WTC11 (cell line): ENCODE measurements around the gene PSMD11. TPM values are rescaled to one million over a fixed set of nuclear protein-coding genes. Genes with fewer than 3 reads are reported as not detected.

Experiments used
- ATAC-seq: fragments of 200-7000 bp; cut with Tn5 transposase; 2 replicates; pipeline ENCODE4 v1.10.0; 2021; ENCODE audit warnings: mild to moderate bottlenecking, moderate library complexity
- Bru-seq: library from RNA; stranded (reverse); fragments of 400-500 nt; gene quantifications from one replicate; lab custom pipeline; 2021; lab: Mats Ljungman, UMichigan
- CTCF ChIA-PET: fragments of 300-600 bp; sonication (Branson Sonifier 250); formaldehyde crosslinking; loops from one replicate; lab custom pipeline; 2021; ENCODE audit warnings: antibody characterized with exemption; lab: Charles Lee
- POLR2A ChIA-PET: fragments of 350-600 bp; sonication (Branson Sonifier 250); formaldehyde crosslinking; loops from one replicate; lab custom pipeline; 2021; ENCODE audit warnings: antibody characterized with exemption; lab: Charles Lee
- DNase-seq: peaks from one replicate; pipeline ENCODE4 v3.0.0; 2021; ENCODE audit warnings: low spot score
- H3K27ac Mint-ChIP-seq: 2 replicates; pipeline ENCODE4 v1.8.0; 2021; ENCODE audit warnings: mixed read lengths
- H3K27me3 Mint-ChIP-seq: 2 replicates; pipeline ENCODE4 v1.8.0; 2021; ENCODE audit warnings: low read depth, mild to moderate bottlenecking, moderate library complexity, mixed read lengths
- H3K36me3 Mint-ChIP-seq: 2 replicates; pipeline ENCODE4 v1.8.0; 2021; ENCODE audit warnings: mixed read lengths
- H3K4me1 Mint-ChIP-seq: 2 replicates; pipeline ENCODE4 v1.8.0; 2022; ENCODE audit warnings: mixed read lengths
- H3K4me3 Mint-ChIP-seq: 2 replicates; pipeline ENCODE4 v1.8.0; 2021; ENCODE audit warnings: mild to moderate bottlenecking, moderate library complexity, mixed read lengths
- H3K9me3 Mint-ChIP-seq: 2 replicates; pipeline ENCODE4 v1.8.0; 2021; ENCODE audit warnings: mixed read lengths
- CBFB ChIP-seq: sonication (generic); formaldehyde crosslinking; IDR thresholded peaks from 2 replicates; pipeline ENCODE4 v1.8.1; 2022; ENCODE audit warnings: mild to moderate bottlenecking, low read depth, missing genetic modification reagents
- ESRRA ChIP-seq: sonication (generic); formaldehyde crosslinking; IDR thresholded peaks from 2 replicates; pipeline ENCODE4 v1.8.1; 2022; ENCODE audit warnings: mild to moderate bottlenecking, missing genetic modification reagents, borderline replicate concordance
- FOXJ3 ChIP-seq: sonication (generic); formaldehyde crosslinking; IDR thresholded peaks from 2 replicates; pipeline ENCODE4 v1.9.0; 2021; ENCODE audit warnings: missing genetic modification reagents, mild to moderate bottlenecking, borderline replicate concordance
- GRHL2 ChIP-seq: fragments of 250-450 bp; sonication (Bioruptor Pico); IDR thresholded peaks from 2 replicates; pipeline ENCODE4 v1.8.0; 2022; ENCODE audit warnings: mild to moderate bottlenecking, moderate library complexity; ENCODE audit not compliant: insufficient replicate concordance, severe bottlenecking
- HMGA2 ChIP-seq: fragments of 250-450 bp; sonication (Bioruptor Pico); IDR thresholded peaks from 2 replicates; pipeline ENCODE4 v1.4.0; 2021; ENCODE audit warnings: mild to moderate bottlenecking, moderate library complexity
- IRF2 ChIP-seq: sonication (generic); formaldehyde crosslinking; IDR thresholded peaks from 2 replicates; pipeline ENCODE4 v1.8.0; 2022; ENCODE audit warnings: low read depth, missing genetic modification reagents, borderline replicate concordance
- JAZF1 ChIP-seq: fragments of 250-450 bp; sonication (Bioruptor Pico); IDR thresholded peaks from 2 replicates; pipeline ENCODE4 v1.9.0; 2021; ENCODE audit warnings: moderate library complexity, mild to moderate bottlenecking, inconsistent platforms
- NFATC4 ChIP-seq: fragments of 250-450 bp; sonication (Bioruptor Pico); IDR thresholded peaks from 2 replicates; pipeline ENCODE4 v1.9.0; 2021; ENCODE audit warnings: mild to moderate bottlenecking
- NR1H2 ChIP-seq: sonication (generic); formaldehyde crosslinking; IDR thresholded peaks from 2 replicates; pipeline ENCODE4 v1.9.0; 2021; ENCODE audit warnings: mild to moderate bottlenecking, moderate library complexity, missing genetic modification reagents
- PRRX2 ChIP-seq: fragments of 250-450 bp; sonication (Bioruptor Pico); IDR thresholded peaks from 2 replicates; pipeline ENCODE4 v1.8.0; 2021; ENCODE audit warnings: mild to moderate bottlenecking
- TCF7 ChIP-seq: sonication (generic); formaldehyde crosslinking; IDR thresholded peaks from 2 replicates; pipeline ENCODE4 v1.8.0; 2022; ENCODE audit warnings: mild to moderate bottlenecking, low read depth, missing genetic modification reagents, moderate library complexity
- TP53 ChIP-seq: sonication (generic); formaldehyde crosslinking; IDR thresholded peaks from 2 replicates; pipeline ENCODE4 v1.8.1; 2023; ENCODE audit warnings: mild to moderate bottlenecking, missing genetic modification reagents
- ZBTB21 ChIP-seq: sonication (generic); formaldehyde crosslinking; IDR thresholded peaks from 2 replicates; pipeline ENCODE4 v1.8.1; 2023; ENCODE audit warnings: mild to moderate bottlenecking, missing genetic modification reagents, borderline replicate concordance
- ZNF671 ChIP-seq: fragments of 250-450 bp; sonication (Bioruptor Pico); IDR thresholded peaks from 2 replicates; pipeline ENCODE4 v1.8.0; 2021; ENCODE audit warnings: mild to moderate bottlenecking
- long read RNA-seq, 3 experiments: library from RNA in 1 of 3; library from capped mRNA in 1 of 3; library from polyadenylated mRNA in 1 of 3; unstranded in 2 of 3; stranded (forward) in 1 of 3; transcript quantifications; one replicate each; pipeline ENCODE4 v2.0.0, GENCODE V29; 2021
- total RNA-seq: library from RNA; stranded (reverse); gene quantifications from 3 replicates; pipeline ENCODE4 v1.2.3, GENCODE V29; 2021
- TF ChIP-seq, protein P1 (sequence below): sonication (generic); formaldehyde crosslinking; IDR thresholded peaks from 2 replicates; pipeline ENCODE4 v1.8.0; 2022; ENCODE audit warnings: mild to moderate bottlenecking, missing genetic modification reagents
- TF ChIP-seq, protein P2 (sequence below): sonication (generic); formaldehyde crosslinking; IDR thresholded peaks from 2 replicates; pipeline ENCODE4 v1.8.1; 2022; ENCODE audit warnings: low read depth, missing genetic modification reagents, borderline replicate concordance
- TF ChIP-seq, protein P3 (sequence below): fragments of 250-450 bp; sonication (Bioruptor Pico); IDR thresholded peaks from 2 replicates; pipeline ENCODE4 v1.9.0; 2021; ENCODE audit warnings: mild to moderate bottlenecking
- TF ChIP-seq, protein P4 (sequence below): sonication (generic); formaldehyde crosslinking; IDR thresholded peaks from 2 replicates; pipeline ENCODE4 v1.8.1; 2022; ENCODE audit warnings: mild to moderate bottlenecking, moderate library complexity, missing genetic modification reagents
- TF ChIP-seq, protein P5 (sequence below): sonication (generic); formaldehyde crosslinking; IDR thresholded peaks from 2 replicates; pipeline ENCODE4 v1.8.0; 2022; ENCODE audit warnings: mild to moderate bottlenecking, missing genetic modification reagents
- TF ChIP-seq, protein P6 (sequence below): sonication (generic); formaldehyde crosslinking; IDR thresholded peaks from 2 replicates; pipeline ENCODE4 v1.8.0; 2022; ENCODE audit warnings: mild to moderate bottlenecking, missing genetic modification reagents
- TF ChIP-seq, protein P7 (sequence below): sonication (generic); formaldehyde crosslinking; IDR thresholded peaks from 2 replicates; pipeline ENCODE4 v1.8.1; 2023; ENCODE audit warnings: mild to moderate bottlenecking, missing genetic modification reagents
- TF ChIP-seq, protein P8 (sequence below): sonication (generic); formaldehyde crosslinking; IDR thresholded peaks from 2 replicates; pipeline ENCODE4 v1.8.1; 2023; ENCODE audit warnings: mild to moderate bottlenecking, missing genetic modification reagents, borderline replicate concordance

PSMD11 gene
- total RNA-seq = 133 to 155 TPM (median 146 TPM) in 3 replicates
- percentile 91 among the genes with signal in this experiment for Bru-seq, nascent RNA
- long read RNA-seq, experiment 1, full-length matches to known transcripts = 1,240 of 1,377 reads
- long read RNA-seq, experiment 1, partial matches to known transcripts = 60 of 1,377 reads
- long read RNA-seq, experiment 1, other reads (novel, unspliced or antisense) = 77 of 1,377 reads
- long read RNA-seq, experiment 2, full-length matches to known transcripts = 65 of 144 reads
- long read RNA-seq, experiment 2, partial matches to known transcripts = 16 of 144 reads
- long read RNA-seq, experiment 2, other reads (novel, unspliced or antisense) = 63 of 144 reads
- long read RNA-seq, experiment 3, full-length matches to known transcripts = 747 of 807 reads
- long read RNA-seq, experiment 3, partial matches to known transcripts = 17 of 807 reads
- long read RNA-seq, experiment 3, other reads (novel, unspliced or antisense) = 43 of 807 reads

DNA sequence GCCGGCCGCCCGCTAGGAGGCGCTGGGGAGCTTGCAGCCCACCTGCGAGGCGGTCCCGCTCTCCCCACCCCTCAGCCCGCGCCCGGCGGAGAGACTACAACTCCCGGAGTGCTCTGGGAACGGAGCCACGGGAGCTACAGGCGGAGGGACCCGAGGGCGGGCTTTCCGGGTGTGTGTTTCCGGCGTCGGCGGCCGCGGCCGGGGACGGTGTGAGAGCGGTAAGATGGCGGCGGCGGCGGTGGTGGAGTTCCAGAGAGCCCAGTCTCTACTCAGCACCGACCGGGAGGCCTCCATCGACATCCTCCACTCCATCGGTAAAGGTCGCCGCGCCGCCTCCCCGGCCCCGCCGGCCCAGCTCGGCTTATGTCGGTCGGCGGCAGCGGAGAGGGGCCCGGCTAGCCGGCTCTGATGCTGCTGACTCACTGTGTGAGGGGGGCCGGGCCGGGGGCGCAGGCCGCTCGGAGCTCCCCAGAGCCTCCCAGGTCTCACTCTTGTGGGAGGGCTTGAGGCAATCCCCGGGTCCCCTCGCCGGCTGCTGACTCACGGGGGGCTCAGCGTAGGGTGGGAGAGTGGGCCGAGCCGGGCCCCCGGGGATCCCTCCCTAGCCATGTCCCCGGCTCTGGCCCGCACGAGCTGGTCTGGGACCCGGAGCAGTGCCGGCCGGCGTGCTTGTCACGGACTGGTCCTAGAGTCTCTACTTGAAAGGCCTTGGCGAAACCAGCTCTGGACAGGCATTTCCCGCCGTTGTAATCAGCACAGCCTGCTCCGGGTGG lies at the start of gene PSMD11:
Gene PSMD11 (plus strand): TSS at position 210 of the 773 bp plus-strand sequence. CDS start 14 bp downstream, at position 224.
- ChIA-PET POLR2A (interaction anchor here (0.9 to 1.7 kb wide), 6 partner anchors 10 to 217 kb away, joined by 3 to 8 read pairs (median 4); partner anchors contain the start of gene CDK5R1), CTCF (interaction anchor here (0.5 to 2.5 kb wide), 68 partner anchors 11 to 543 kb away, joined by 3 to 41 read pairs (median 4); partner anchors contain the start of genes CDK5R1, LRRC37B, RHOT1 and UTP6)
- Mint-ChIP-seq H3K4me1 (peaks cover 19% of the 10 kb centered on the region), H3K27me3 (peaks cover 29% of the 10 kb centered on the region), H3K4me3 (peak within 1 kb of the TSS; percentile 95), H3K9me3 (peaks cover 13% of the 10 kb centered on the region), H3K36me3 (peaks cover 28% of the 10 kb centered on the region), H3K27ac (peak within 1 kb of the TSS; percentile 41)
- ATAC-seq = peak; percentile 99
- DNase-seq = peak; percentile 99
- no peak for TF ChIP-seq IRF2 (CRISPR knock-in tag)
- TF ChIP-seq, protein P1, sequence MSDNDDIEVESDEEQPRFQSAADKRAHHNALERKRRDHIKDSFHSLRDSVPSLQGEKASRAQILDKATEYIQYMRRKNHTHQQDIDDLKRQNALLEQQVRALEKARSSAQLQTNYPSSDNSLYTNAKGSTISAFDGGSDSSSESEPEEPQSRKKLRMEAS (CRISPR knock-in tag) = peak; percentile 13; the same call in 1 of the 2 replicates
- no peak for TF ChIP-seq TCF7
- no peak for TF ChIP-seq TP53 (CRISPR knock-in tag)
- no peak for TF ChIP-seq PRRX2 (CRISPR knock-in tag)
- TF ChIP-seq, protein P2, sequence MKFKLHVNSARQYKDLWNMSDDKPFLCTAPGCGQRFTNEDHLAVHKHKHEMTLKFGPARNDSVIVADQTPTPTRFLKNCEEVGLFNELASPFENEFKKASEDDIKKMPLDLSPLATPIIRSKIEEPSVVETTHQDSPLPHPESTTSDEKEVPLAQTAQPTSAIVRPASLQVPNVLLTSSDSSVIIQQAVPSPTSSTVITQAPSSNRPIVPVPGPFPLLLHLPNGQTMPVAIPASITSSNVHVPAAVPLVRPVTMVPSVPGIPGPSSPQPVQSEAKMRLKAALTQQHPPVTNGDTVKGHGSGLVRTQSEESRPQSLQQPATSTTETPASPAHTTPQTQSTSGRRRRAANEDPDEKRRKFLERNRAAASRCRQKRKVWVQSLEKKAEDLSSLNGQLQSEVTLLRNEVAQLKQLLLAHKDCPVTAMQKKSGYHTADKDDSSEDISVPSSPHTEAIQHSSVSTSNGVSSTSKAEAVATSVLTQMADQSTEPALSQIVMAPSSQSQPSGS (CRISPR knock-in tag) = no peak
- no peak for TF ChIP-seq ESRRA (CRISPR knock-in tag)
- TF ChIP-seq FOXJ3 (CRISPR knock-in tag) = no peak
- TF ChIP-seq HMGA2 (CRISPR knock-in tag) = no peak
- TF ChIP-seq, protein P3, sequence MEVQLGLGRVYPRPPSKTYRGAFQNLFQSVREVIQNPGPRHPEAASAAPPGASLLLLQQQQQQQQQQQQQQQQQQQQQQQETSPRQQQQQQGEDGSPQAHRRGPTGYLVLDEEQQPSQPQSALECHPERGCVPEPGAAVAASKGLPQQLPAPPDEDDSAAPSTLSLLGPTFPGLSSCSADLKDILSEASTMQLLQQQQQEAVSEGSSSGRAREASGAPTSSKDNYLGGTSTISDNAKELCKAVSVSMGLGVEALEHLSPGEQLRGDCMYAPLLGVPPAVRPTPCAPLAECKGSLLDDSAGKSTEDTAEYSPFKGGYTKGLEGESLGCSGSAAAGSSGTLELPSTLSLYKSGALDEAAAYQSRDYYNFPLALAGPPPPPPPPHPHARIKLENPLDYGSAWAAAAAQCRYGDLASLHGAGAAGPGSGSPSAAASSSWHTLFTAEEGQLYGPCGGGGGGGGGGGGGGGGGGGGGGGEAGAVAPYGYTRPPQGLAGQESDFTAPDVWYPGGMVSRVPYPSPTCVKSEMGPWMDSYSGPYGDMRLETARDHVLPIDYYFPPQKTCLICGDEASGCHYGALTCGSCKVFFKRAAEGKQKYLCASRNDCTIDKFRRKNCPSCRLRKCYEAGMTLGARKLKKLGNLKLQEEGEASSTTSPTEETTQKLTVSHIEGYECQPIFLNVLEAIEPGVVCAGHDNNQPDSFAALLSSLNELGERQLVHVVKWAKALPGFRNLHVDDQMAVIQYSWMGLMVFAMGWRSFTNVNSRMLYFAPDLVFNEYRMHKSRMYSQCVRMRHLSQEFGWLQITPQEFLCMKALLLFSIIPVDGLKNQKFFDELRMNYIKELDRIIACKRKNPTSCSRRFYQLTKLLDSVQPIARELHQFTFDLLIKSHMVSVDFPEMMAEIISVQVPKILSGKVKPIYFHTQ (CRISPR knock-in tag) = no peak
- TF ChIP-seq CBFB (CRISPR knock-in tag) = no peak
- TF ChIP-seq, protein P4, sequence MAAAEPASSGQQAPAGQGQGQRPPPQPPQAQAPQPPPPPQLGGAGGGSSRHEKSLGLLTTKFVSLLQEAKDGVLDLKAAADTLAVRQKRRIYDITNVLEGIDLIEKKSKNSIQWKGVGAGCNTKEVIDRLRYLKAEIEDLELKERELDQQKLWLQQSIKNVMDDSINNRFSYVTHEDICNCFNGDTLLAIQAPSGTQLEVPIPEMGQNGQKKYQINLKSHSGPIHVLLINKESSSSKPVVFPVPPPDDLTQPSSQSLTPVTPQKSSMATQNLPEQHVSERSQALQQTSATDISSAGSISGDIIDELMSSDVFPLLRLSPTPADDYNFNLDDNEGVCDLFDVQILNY (CRISPR knock-in tag) = peak; percentile 58; the same call in 1 of the 2 replicates
- no peak for TF ChIP-seq NFATC4 (CRISPR knock-in tag)
- TF ChIP-seq, protein P5, sequence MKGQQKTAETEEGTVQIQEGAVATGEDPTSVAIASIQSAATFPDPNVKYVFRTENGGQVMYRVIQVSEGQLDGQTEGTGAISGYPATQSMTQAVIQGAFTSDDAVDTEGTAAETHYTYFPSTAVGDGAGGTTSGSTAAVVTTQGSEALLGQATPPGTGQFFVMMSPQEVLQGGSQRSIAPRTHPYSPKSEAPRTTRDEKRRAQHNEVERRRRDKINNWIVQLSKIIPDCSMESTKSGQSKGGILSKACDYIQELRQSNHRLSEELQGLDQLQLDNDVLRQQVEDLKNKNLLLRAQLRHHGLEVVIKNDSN = no peak; the same call in 1 of the 2 replicates
- TF ChIP-seq, protein P6, sequence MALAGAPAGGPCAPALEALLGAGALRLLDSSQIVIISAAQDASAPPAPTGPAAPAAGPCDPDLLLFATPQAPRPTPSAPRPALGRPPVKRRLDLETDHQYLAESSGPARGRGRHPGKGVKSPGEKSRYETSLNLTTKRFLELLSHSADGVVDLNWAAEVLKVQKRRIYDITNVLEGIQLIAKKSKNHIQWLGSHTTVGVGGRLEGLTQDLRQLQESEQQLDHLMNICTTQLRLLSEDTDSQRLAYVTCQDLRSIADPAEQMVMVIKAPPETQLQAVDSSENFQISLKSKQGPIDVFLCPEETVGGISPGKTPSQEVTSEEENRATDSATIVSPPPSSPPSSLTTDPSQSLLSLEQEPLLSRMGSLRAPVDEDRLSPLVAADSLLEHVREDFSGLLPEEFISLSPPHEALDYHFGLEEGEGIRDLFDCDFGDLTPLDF = no peak
- no peak for TF ChIP-seq JAZF1
- TF ChIP-seq, protein P7, sequence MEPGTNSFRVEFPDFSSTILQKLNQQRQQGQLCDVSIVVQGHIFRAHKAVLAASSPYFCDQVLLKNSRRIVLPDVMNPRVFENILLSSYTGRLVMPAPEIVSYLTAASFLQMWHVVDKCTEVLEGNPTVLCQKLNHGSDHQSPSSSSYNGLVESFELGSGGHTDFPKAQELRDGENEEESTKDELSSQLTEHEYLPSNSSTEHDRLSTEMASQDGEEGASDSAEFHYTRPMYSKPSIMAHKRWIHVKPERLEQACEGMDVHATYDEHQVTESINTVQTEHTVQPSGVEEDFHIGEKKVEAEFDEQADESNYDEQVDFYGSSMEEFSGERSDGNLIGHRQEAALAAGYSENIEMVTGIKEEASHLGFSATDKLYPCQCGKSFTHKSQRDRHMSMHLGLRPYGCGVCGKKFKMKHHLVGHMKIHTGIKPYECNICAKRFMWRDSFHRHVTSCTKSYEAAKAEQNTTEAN (CRISPR knock-in tag) = no peak
- TF ChIP-seq NR1H2 = no peak
- no peak for TF ChIP-seq ZBTB21 (CRISPR knock-in tag)
- no peak for TF ChIP-seq ZNF671
- TF ChIP-seq, protein P8, sequence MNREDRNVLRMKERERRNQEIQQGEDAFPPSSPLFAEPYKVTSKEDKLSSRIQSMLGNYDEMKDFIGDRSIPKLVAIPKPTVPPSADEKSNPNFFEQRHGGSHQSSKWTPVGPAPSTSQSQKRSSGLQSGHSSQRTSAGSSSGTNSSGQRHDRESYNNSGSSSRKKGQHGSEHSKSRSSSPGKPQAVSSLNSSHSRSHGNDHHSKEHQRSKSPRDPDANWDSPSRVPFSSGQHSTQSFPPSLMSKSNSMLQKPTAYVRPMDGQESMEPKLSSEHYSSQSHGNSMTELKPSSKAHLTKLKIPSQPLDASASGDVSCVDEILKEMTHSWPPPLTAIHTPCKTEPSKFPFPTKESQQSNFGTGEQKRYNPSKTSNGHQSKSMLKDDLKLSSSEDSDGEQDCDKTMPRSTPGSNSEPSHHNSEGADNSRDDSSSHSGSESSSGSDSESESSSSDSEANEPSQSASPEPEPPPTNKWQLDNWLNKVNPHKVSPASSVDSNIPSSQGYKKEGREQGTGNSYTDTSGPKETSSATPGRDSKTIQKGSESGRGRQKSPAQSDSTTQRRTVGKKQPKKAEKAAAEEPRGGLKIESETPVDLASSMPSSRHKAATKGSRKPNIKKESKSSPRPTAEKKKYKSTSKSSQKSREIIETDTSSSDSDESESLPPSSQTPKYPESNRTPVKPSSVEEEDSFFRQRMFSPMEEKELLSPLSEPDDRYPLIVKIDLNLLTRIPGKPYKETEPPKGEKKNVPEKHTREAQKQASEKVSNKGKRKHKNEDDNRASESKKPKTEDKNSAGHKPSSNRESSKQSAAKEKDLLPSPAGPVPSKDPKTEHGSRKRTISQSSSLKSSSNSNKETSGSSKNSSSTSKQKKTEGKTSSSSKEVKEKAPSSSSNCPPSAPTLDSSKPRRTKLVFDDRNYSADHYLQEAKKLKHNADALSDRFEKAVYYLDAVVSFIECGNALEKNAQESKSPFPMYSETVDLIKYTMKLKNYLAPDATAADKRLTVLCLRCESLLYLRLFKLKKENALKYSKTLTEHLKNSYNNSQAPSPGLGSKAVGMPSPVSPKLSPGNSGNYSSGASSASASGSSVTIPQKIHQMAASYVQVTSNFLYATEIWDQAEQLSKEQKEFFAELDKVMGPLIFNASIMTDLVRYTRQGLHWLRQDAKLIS (CRISPR knock-in tag) = no peak
- no peak for TF ChIP-seq GRHL2 (CRISPR knock-in tag)
